IMR-90 (cell line): ENCODE measurements around the gene RIPK1. TPM values are rescaled to one million over a fixed set of nuclear protein-coding genes. Genes with fewer than 3 reads are reported as not detected.

Source experiments
- ATAC-seq: fragments of 200-7000 bp; cut with Tn5 transposase; 2 replicates; pipeline ENCODE4 v1.9.1; 2020; ENCODE audit warnings: low read depth, mild to moderate bottlenecking, moderate library complexity
- BruUV-seq: library from RNA; stranded (reverse); fragments of 400-500 nt; replicated peaks from 2 replicates; lab custom pipeline; 2021; lab: Mats Ljungman, UMichigan
- CTCF ChIA-PET: fragments of 300-600 bp; formaldehyde crosslinking; extraction: SDS; loops from one replicate; lab custom pipeline; 2021; ENCODE audit warnings: antibody characterized with exemption; lab: Yijun Ruan, JAX
- POLR2A ChIA-PET: fragments of 300-600 bp; sonication (Branson Sonifier 250); formaldehyde crosslinking; loops from one replicate; lab custom pipeline; 2022; ENCODE audit warnings: antibody characterized with exemption; ENCODE audit not compliant: unreplicated experiment; lab: Charles Lee
- DNase-seq: peaks from one replicate; pipeline ENCODE4 v3.0.0; 2013
- H2AFZ ChIP-seq: replicated peaks from 2 replicates; pipeline ENCODE3; 2013; ENCODE audit warnings: low read length, mild to moderate bottlenecking; ENCODE audit not compliant: poor library complexity
- H2AK5ac ChIP-seq: 2 replicates; pipeline ENCODE4 v1.6.1; 2013; ENCODE audit warnings: low read depth, low read length, inconsistent platforms
- H2AK9ac ChIP-seq: replicated peaks from 2 replicates; pipeline ENCODE3; 2013; ENCODE audit warnings: mild to moderate bottlenecking, low read depth, low read length, moderate library complexity; ENCODE audit not compliant: poor library complexity
- H2BK120ac ChIP-seq: 2 replicates; pipeline ENCODE4 v1.6.1; 2013; ENCODE audit warnings: low read depth, low read length, inconsistent platforms
- H2BK15ac ChIP-seq: 3 replicates; pipeline ENCODE4 v1.6.1; 2013; ENCODE audit warnings: low read depth, low read length, inconsistent platforms
- H2BK20ac ChIP-seq: 2 replicates; pipeline ENCODE4 v1.6.1; 2013; ENCODE audit warnings: low read depth, mild to moderate bottlenecking, inconsistent platforms, low read length, moderate library complexity
- H2BK5ac ChIP-seq: 2 replicates; pipeline ENCODE4 v1.6.1; 2013; ENCODE audit warnings: mild to moderate bottlenecking, low read depth, low read length, inconsistent platforms; ENCODE audit not compliant: poor library complexity, severe bottlenecking
- H3K14ac ChIP-seq: replicated peaks from 2 replicates; pipeline ENCODE4 v1.6.1; 2013; ENCODE audit warnings: low read depth, low read length, inconsistent platforms
- H3K18ac ChIP-seq: 2 replicates; pipeline ENCODE4 v1.6.1; 2013; ENCODE audit warnings: low read depth, low read length, control low read depth
- H3K23ac ChIP-seq: 2 replicates; pipeline ENCODE4 v1.6.1; 2013; ENCODE audit warnings: low read depth, low read length, inconsistent platforms
- H3K27ac ChIP-seq: 2 replicates; pipeline ENCODE4 v1.5.1; 2013; ENCODE audit warnings: mild to moderate bottlenecking, control low read depth, low read length; ENCODE audit not compliant: insufficient read depth
- H3K27me3 ChIP-seq: 2 replicates; pipeline ENCODE4 v1.6.1; 2013; ENCODE audit warnings: low read length; ENCODE audit not compliant: control insufficient read depth, insufficient read depth
- H3K36me3 ChIP-seq: 2 replicates; pipeline ENCODE4 v1.6.1; 2013; ENCODE audit warnings: low read length, mixed read lengths; ENCODE audit not compliant: control insufficient read depth, insufficient read depth
- H3K4ac ChIP-seq: 2 replicates; pipeline ENCODE4 v1.6.1; 2013; ENCODE audit warnings: low read depth, low read length, inconsistent platforms
- H3K4me1 ChIP-seq: 2 replicates; pipeline ENCODE4 v1.6.1; 2013; ENCODE audit warnings: low read length, mixed read lengths; ENCODE audit not compliant: control insufficient read depth, insufficient read depth
- H3K4me2 ChIP-seq: 2 replicates; pipeline ENCODE4 v1.6.1; 2013; ENCODE audit warnings: low read depth, mild to moderate bottlenecking, control low read depth, low read length, moderate library complexity
- H3K4me3 ChIP-seq: 2 replicates; pipeline ENCODE4 v1.5.1; 2013; ENCODE audit warnings: low read depth, mild to moderate bottlenecking, control low read depth, low read length, moderate library complexity; ENCODE audit not compliant: insufficient read depth
- H3K56ac ChIP-seq: 2 replicates; pipeline ENCODE4 v1.6.1; 2013; ENCODE audit warnings: low read length, inconsistent platforms; ENCODE audit not compliant: insufficient read depth; ENCODE audit errors: extremely low read depth
- H3K79me1 ChIP-seq, 2 experiments: 2 replicates each; pipeline ENCODE4 v1.6.1; 2013; ENCODE audit warnings: low read length in 2 of 2, inconsistent platforms in 1 of 2, low read depth in 1 of 2
- H3K9ac ChIP-seq: 2 replicates; pipeline ENCODE4 v1.6.1; 2013; ENCODE audit warnings: low read depth, low read length, control low read depth
- H3K9me1 ChIP-seq: 2 replicates; pipeline ENCODE4 v1.6.1; 2013; ENCODE audit warnings: low read length, inconsistent platforms; ENCODE audit not compliant: insufficient read depth
- H3K9me3 ChIP-seq: 2 replicates; pipeline ENCODE4 v1.6.1; 2013; ENCODE audit warnings: low read length; ENCODE audit not compliant: control insufficient read depth, insufficient read depth
- H4K20me1 ChIP-seq: 2 replicates; pipeline ENCODE4 v1.6.1; 2013; ENCODE audit warnings: low read length, inconsistent platforms; ENCODE audit not compliant: insufficient read depth
- H4K5ac ChIP-seq: 2 replicates; pipeline ENCODE4 v1.6.1; 2013; ENCODE audit warnings: mild to moderate bottlenecking, low read depth, low read length, control low read depth
- H4K8ac ChIP-seq, 2 experiments: 2 replicates each; pipeline ENCODE4 v1.6.1; 2013; ENCODE audit warnings: low read depth in 2 of 2, low read length in 2 of 2, control low read depth in 1 of 2, inconsistent platforms in 1 of 2
- H4K91ac ChIP-seq: 2 replicates; pipeline ENCODE4 v1.6.1; 2013; ENCODE audit warnings: low read depth, low read length, inconsistent platforms; ENCODE audit not compliant: insufficient read depth
- BHLHE40 ChIP-seq: fragments of 150-350 bp; IDR thresholded peaks from 2 replicates; pipeline ENCODE4 v1.6.1; 2016; ENCODE audit warnings: mild to moderate bottlenecking, low read depth, low read length
- CHD1 ChIP-seq: IDR thresholded peaks from 2 replicates; pipeline ENCODE4 v1.6.1; 2012; ENCODE audit warnings: low read depth, low read length, improper control_type of control experiment
- CTCF ChIP-seq: conservative IDR thresholded peaks from 2 replicates; pipeline ENCODE4 v1.5.1; 2012; ENCODE audit warnings: mild to moderate bottlenecking, low read depth, low read length, improper control_type of control experiment
- ELK1 ChIP-seq: fragments of 150-350 bp; IDR thresholded peaks from 2 replicates; pipeline ENCODE4 v1.6.1; 2016; ENCODE audit warnings: low read depth, mild to moderate bottlenecking, low read length, moderate library complexity, borderline replicate concordance
- FOS ChIP-seq: fragments of 150-350 bp; IDR thresholded peaks from 2 replicates; pipeline ENCODE4 v1.6.1; 2016; ENCODE audit warnings: low read depth, low read length
- MAFK ChIP-seq: IDR thresholded peaks from 2 replicates; pipeline ENCODE4 v1.6.1; 2012; ENCODE audit warnings: low read depth, low read length, improper control_type of control experiment
- MAZ ChIP-seq: IDR thresholded peaks from 2 replicates; pipeline ENCODE4 v1.6.1; 2012; ENCODE audit warnings: low read depth, mild to moderate bottlenecking, low read length, improper control_type of control experiment, moderate library complexity, borderline replicate concordance
- POLR2A ChIP-seq: IDR thresholded peaks from 2 replicates; pipeline ENCODE4 v1.6.1; 2012; ENCODE audit warnings: mild to moderate bottlenecking, low read depth, low read length
- RAD21 ChIP-seq: IDR thresholded peaks from 2 replicates; pipeline ENCODE4 v1.6.1; 2012; ENCODE audit warnings: low read length, improper control_type of control experiment
- RCOR1 ChIP-seq: IDR thresholded peaks from 2 replicates; pipeline ENCODE4 v1.6.1; 2012; ENCODE audit warnings: mild to moderate bottlenecking, low read length, improper control_type of control experiment; ENCODE audit not compliant: insufficient replicate concordance
- RFX5 ChIP-seq: IDR thresholded peaks from 2 replicates; pipeline ENCODE4 v1.8.0; 2012; ENCODE audit warnings: low read depth, mild to moderate bottlenecking, low read length, moderate library complexity
- SMC3 ChIP-seq: fragments of 150-350 bp; IDR thresholded peaks from 2 replicates; pipeline ENCODE4 v1.6.1; 2016; ENCODE audit warnings: low read depth, mild to moderate bottlenecking, antibody characterized with exemption, low read length, moderate library complexity
- WGBS, 2 experiments: methylation state at CpG; one replicate each; pipeline versions ENCODE4 v1.1.5 to v1.1.7; 2013; ENCODE audit warnings: missing lambda C conversion rate in 2 of 2; ENCODE audit not compliant: insufficient read length in 1 of 2; ENCODE audit errors: extremely low coverage in 2 of 2; 5-methylcytosine and 5-hydroxymethylcytosine counted together
- dilution Hi-C: fragments of 300-500 bp; cut with HindIII; formaldehyde crosslinking; loops from one replicate; pipeline ENCODE4 v1.14.3; 2018; ENCODE audit warnings: low sequenced_read_pairs; ENCODE audit not compliant: unreplicated experiment
- in situ Hi-C: fragments of 300-500 bp; cut with MboI; formaldehyde crosslinking; loops from 3 replicates; pipeline ENCODE4 v1.14.3; 2019; ENCODE audit warnings: low sequenced_read_pairs, inconsistent platforms, mixed read lengths
- intact Hi-C: fragments of 100-400 bp; cut with micrococcal nuclease; formaldehyde crosslinking; loops from 2 replicates; pipeline ENCODE4 v1.10.0; 2022
- polyA plus RNA-seq, 3 experiments: library from polyadenylated mRNA; depleted of rRNA; stranded (reverse); fragments of >200 nt; gene quantifications; 2 replicates each; pipeline ENCODE4 v1.2.3, GENCODE V29; 2012; ENCODE audit warnings: low replicate concordance in 1 of 3
- total RNA-seq: library from RNA; depleted of rRNA; stranded (reverse); fragments of >200 nt; gene quantifications from 2 replicates; pipeline ENCODE4 v1.2.3, GENCODE V29; 2012
- TF ChIP-seq, protein P1 (sequence below): fragments of 150-350 bp; IDR thresholded peaks from 2 replicates; pipeline ENCODE4 v1.6.1; 2017; ENCODE audit warnings: mild to moderate bottlenecking, antibody characterized with exemption, low read length, low read depth

The RIPK1 gene
- total and polyA plus RNA-seq, 2 of the 4 experiments (the other 2 are of a cell fraction), result 12.6 to 25.6 TPM

GRCh38 chr6:3125815-3126214, 57.5 kb downstream of the RIPK1 start:
- dilution Hi-C loops (no loop called here), intact Hi-C loops (loop anchor here (1.0 to 2.0 kb wide), 4 partner anchors 83 to 865 kb away; partner anchors contain the start of gene PSMG4), in situ Hi-C loops (loop anchor here (5.0 to 25.0 kb wide), 2 partner anchors 126 to 611 kb away; no protein-coding TSS in a partner anchor)
- Histone ChIP-seq H2AFZ (no peak overlapping the region), H3K9me1 (no peaks in the 10 kb centered on the region), H2BK120ac (no peak overlapping the region), H4K20me1 (no peaks in the 10 kb centered on the region), H3K56ac (no peak overlapping the region), H2AK5ac (0 out of 2 replicates have a peak overlapping the region, but pooled peaks have one; percentile 1), H3K4me2 (no peak overlapping the region), H3K4me1 (no peaks in the 10 kb centered on the region), H4K8ac (no peak overlapping the region), H3K9me3 (no peaks in the 10 kb centered on the region), H2BK15ac (no peak overlapping the region), H3K9ac (no peak overlapping the region), H3K27ac (no peak overlapping the region), H3K18ac (no peak overlapping the region), H3K4ac (no peak overlapping the region), H3K27me3 (no peaks in the 10 kb centered on the region), H3K23ac (no peak overlapping the region; the same call in 1 of the 2 replicates), H3K4me3 (no peak overlapping the region), H4K91ac (no peak overlapping the region), H2AK9ac (no peak overlapping the region), H3K36me3 (peaks cover 12% of the 10 kb centered on the region), H3K14ac (no peak overlapping the region), H3K79me1 (peaks cover 0 to 3% of the 10 kb centered on the region in 2 experiments; a peak in 1 of 4 replicates), H2BK20ac (no peak overlapping the region), H2BK5ac (no peak overlapping the region), H4K5ac (no peak overlapping the region)
- no peak for DNase-seq
- ATAC-seq, result no peak
- CTCF ChIA-PET, result interaction anchor here (0.6 to 0.9 kb wide), 4 partner anchors 84 to 956 kb away, joined by 3 to 4 read pairs (median 4); no protein-coding TSS in a partner anchor
- no CpG with 5 or more reads among the region's 2 CpGs for whole genome bisulfite sequencing, 2 experiments
- POLR2A ChIA-PET, result interaction anchor here (0.6 kb wide), 2 partner anchors 123 to 134 kb away, joined by 4 to 12 read pairs; no protein-coding TSS in a partner anchor
- no TSS peak for BruUV-seq
- no peak for TF ChIP-seq RCOR1
- no peak for TF ChIP-seq CHD1
- no peak for TF ChIP-seq RFX5
- no peak for TF ChIP-seq FOS
- TF ChIP-seq BHLHE40, result no peak
- TF ChIP-seq, protein P1, sequence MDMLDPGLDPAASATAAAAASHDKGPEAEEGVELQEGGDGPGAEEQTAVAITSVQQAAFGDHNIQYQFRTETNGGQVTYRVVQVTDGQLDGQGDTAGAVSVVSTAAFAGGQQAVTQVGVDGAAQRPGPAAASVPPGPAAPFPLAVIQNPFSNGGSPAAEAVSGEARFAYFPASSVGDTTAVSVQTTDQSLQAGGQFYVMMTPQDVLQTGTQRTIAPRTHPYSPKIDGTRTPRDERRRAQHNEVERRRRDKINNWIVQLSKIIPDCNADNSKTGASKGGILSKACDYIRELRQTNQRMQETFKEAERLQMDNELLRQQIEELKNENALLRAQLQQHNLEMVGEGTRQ, result no peak
- TF ChIP-seq MAFK, result no peak
- TF ChIP-seq CTCF, result no peak
- TF ChIP-seq MAZ, result no peak
- no peak for TF ChIP-seq POLR2A
- TF ChIP-seq ELK1, result no peak
- no peak for TF ChIP-seq RAD21
- no peak for TF ChIP-seq SMC3
